ENCODE measurements around the gene MAN2B2.

The MAN2B2 gene

GRCh38 chr4:6618386-6619115 lies 43.6 kb downstream of the MAN2B2 start:
- no peak for DNase-seq (ENCODE audit: extremely low read depth, low read depth)
- no peak for TF ChIP-seq CTCF (IDR thresholded peaks at IDR 0.05; ENCODE audit: low read depth, low read length, missing control alignments)
- no peak overlapping the region for H3K4me3 ChIP-seq (replicated peaks; ENCODE audit: low read depth, low read length)

GRCh38 chr4:6619116-6619465 lies 44.1 kb downstream of the MAN2B2 start:
- DNase-seq (ENCODE audit: extremely low read depth, low read depth): no peak
- H3K4me3 ChIP-seq (replicated peaks; ENCODE audit: low read depth, low read length): no peak overlapping the region
- TF ChIP-seq CTCF (IDR thresholded peaks at IDR 0.05; ENCODE audit: low read depth, low read length, missing control alignments): no peak

GRCh38 chr4:6619466-6620255 lies 44.7 kb downstream of the MAN2B2 start:
- H3K4me3 ChIP-seq (replicated peaks; ENCODE audit: low read depth, low read length): no peak overlapping the region
- DNase-seq (ENCODE audit: extremely low read depth, low read depth): no peak
- no peak for TF ChIP-seq CTCF (IDR thresholded peaks at IDR 0.05; ENCODE audit: low read depth, low read length, missing control alignments)

- TF ChIP-seq CTCF (IDR thresholded peaks at IDR 0.05; ENCODE audit: low read depth, low read length, missing control alignments): no peak
- no peak for DNase-seq (ENCODE audit: extremely low read depth, low read depth)
- no peak overlapping the region for H3K4me3 ChIP-seq (replicated peaks; ENCODE audit: low read depth, low read length)
Measured at GRCh38 chr4:6620296-6620695, 45.3 kb downstream of the MAN2B2 start.

- DNase-seq (ENCODE audit: extremely low read depth, low read depth): no peak
- no peak for TF ChIP-seq CTCF (IDR thresholded peaks at IDR 0.05; ENCODE audit: low read depth, low read length, missing control alignments)
- H3K4me3 ChIP-seq (replicated peaks; ENCODE audit: low read depth, low read length): no peak overlapping the region
Measured at GRCh38 chr4:6620891-6621555, 46.0 kb downstream of the MAN2B2 start.

- TF ChIP-seq CTCF (IDR thresholded peaks at IDR 0.05; ENCODE audit: low read depth, low read length, missing control alignments): no peak
- no peak overlapping the region for H3K4me3 ChIP-seq (replicated peaks; ENCODE audit: low read depth, low read length)
- DNase-seq (ENCODE audit: extremely low read depth, low read depth): no peak
Measured at GRCh38 chr4:6621556-6621927, 46.6 kb downstream of the MAN2B2 start.
